B cell (primary cell): ENCODE results near the gene LAMTOR2.
"Not testable (repeated sequence)": the region's sequence is repeated elsewhere in the genome, so short reads cannot be mapped to it uniquely, and the experiment has no call there.

Experiments
- CTCF ChIP-seq: fragments of 200-600 bp; IDR thresholded peaks from one replicate; pipeline ENCODE4 v1.8.0; 2022; ENCODE audit warnings: antibody characterized with exemption, mild to moderate bottlenecking
- EZH2 ChIP-seq: IDR thresholded peaks from 2 replicates; pipeline ENCODE4 v1.6.1; 2012; ENCODE audit warnings: borderline replicate concordance, low read depth, mild to moderate bottlenecking, moderate library complexity, low read length; ENCODE audit not compliant: insufficient read depth, poor library complexity, severe bottlenecking

GRCh38 chr1:156034991-156035390, 19.6 kb upstream of the LAMTOR2 start:
- not testable (repeated sequence) for TF ChIP-seq CTCF, EZH2
